Left ventricle myocardium inferior (tissue), 1 donor: ENCODE data around the gene ACBD3. TPM values are rescaled to one million over a fixed set of nuclear protein-coding genes. Genes with fewer than 3 reads are reported as not detected.

ENCODE experiments used
- DNase-seq: peaks from one replicate; pipeline ENCODE4 v3.0.0-alpha.2; 2020
- H3K27ac ChIP-seq: fragments of 200-600 bp; replicated peaks from 2 replicates; pipeline ENCODE4 v1.8.0; 2021
- H3K27me3 ChIP-seq: fragments of 200-600 bp; 2 replicates; pipeline ENCODE4 v1.8.0; 2021; ENCODE audit warnings: low read depth
- H3K36me3 ChIP-seq: fragments of 200-600 bp; 2 replicates; pipeline ENCODE4 v1.8.0; 2021
- H3K4me1 ChIP-seq: fragments of 200-600 bp; 2 replicates; pipeline ENCODE4 v1.8.0; 2021
- H3K4me3 ChIP-seq: fragments of 200-600 bp; 2 replicates; pipeline ENCODE4 v1.8.0; 2021; ENCODE audit warnings: mild to moderate bottlenecking, moderate library complexity
- H3K9me3 ChIP-seq: fragments of 200-600 bp; replicated peaks from 2 replicates; pipeline ENCODE4 v1.8.0; 2021
- CTCF ChIP-seq: fragments of 200-600 bp; IDR thresholded peaks from 2 replicates; pipeline ENCODE4 v1.8.0; 2021; ENCODE audit warnings: antibody characterized with exemption, mild to moderate bottlenecking, borderline replicate concordance
- intact Hi-C: fragments of 100-400 bp; cut with micrococcal nuclease; formaldehyde crosslinking; loops from one replicate; pipeline ENCODE4 v1.11.0; 2022
- total RNA-seq: library from RNA; stranded (reverse); fragmentation: NEBNext Ultra II Directional; extraction: Animal tissue kit (Norgen Biotek cat#: 25700); gene quantifications from one replicate; pipeline ENCODE4 v1.2.1, GENCODE V29; 2021
- donor health status: DM: no; HTN: yes; CAD: no; lungs with severe emphysema.

Gene ACBD3
- total RNA-seq, 1 donor from 2014 or later = 29.6 TPM

- no peak for TF ChIP-seq CTCF
- no peak for DNase-seq
- H3K4me3 ChIP-seq = no peak overlapping the region
- peaks cover 10% of the 10 kb centered on the region for H3K4me1 ChIP-seq
- no peaks in the 10 kb centered on the region for H3K27me3 ChIP-seq
- no peaks in the 10 kb centered on the region for H3K9me3 ChIP-seq
- intact Hi-C loops = no loop called here
- H3K27ac ChIP-seq = no peak overlapping the region
- peaks cover 66% of the 10 kb centered on the region for H3K36me3 ChIP-seq
Observed at GRCh38 chr1:226164154-226164553, 22.4 kb downstream of the ACBD3 start.

GRCh38 chr1:226162898-226163297, 23.6 kb downstream of the ACBD3 start:
- Histone ChIP-seq H3K4me1 (peaks cover under 1% of the 10 kb centered on the region), H3K9me3 (no peaks in the 10 kb centered on the region), H3K4me3 (no peak overlapping the region), H3K27me3 (no peaks in the 10 kb centered on the region), H3K27ac (no peak overlapping the region), H3K36me3 (peaks cover 78% of the 10 kb centered on the region)
- TF ChIP-seq CTCF = no peak
- DNase-seq = no peak
- intact Hi-C loops = no loop called here

- intact Hi-C loops = no loop called here
- peaks cover 3% of the 10 kb centered on the region for H3K4me1 ChIP-seq
- H3K4me3 ChIP-seq = no peak overlapping the region
- no peak overlapping the region for H3K27ac ChIP-seq
- no peak for DNase-seq
- no peaks in the 10 kb centered on the region for H3K27me3 ChIP-seq
- peaks cover 90% of the 10 kb centered on the region for H3K36me3 ChIP-seq
- TF ChIP-seq CTCF = no peak
- no peaks in the 10 kb centered on the region for H3K9me3 ChIP-seq
Observed at GRCh38 chr1:226158983-226159382, 27.6 kb downstream of the ACBD3 start.

GRCh38 chr1:226158457-226158856, 28.1 kb downstream of the ACBD3 start:
- Histone ChIP-seq H3K4me3 (no peak overlapping the region), H3K27me3 (no peaks in the 10 kb centered on the region), H3K27ac (no peak overlapping the region), H3K9me3 (no peaks in the 10 kb centered on the region), H3K36me3 (peaks cover 90% of the 10 kb centered on the region), H3K4me1 (peaks cover 3% of the 10 kb centered on the region)
- intact Hi-C loops = no loop called here
- DNase-seq = no peak
- TF ChIP-seq CTCF = no peak

DNA sequence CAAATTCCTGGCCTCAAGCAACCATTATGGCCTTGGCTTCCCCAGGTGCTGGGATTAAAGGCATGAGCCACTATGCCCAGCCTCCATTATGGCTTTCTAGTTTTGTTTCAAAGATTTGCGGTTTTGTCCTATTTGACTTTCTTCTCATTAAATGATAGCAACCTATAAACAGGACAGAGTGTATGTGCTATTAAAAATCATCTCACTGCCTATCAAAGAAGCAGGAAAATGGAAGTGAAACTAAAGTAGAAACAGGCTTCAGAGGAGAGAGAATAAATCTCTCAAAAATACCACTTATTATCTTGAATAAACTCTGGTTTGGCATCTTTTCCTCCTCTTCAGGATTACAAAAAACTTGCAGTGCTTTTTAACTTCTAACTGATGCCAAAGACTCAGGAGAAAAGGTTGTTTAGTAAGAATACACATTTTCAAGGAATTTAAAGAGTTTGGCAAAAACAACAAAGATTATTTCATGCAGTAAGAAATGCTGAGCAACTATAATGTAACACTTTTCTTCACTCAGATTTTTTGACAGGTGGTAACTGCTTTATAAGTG, 28.7 kb downstream of the ACBD3 start:
- Histone ChIP-seq H3K36me3 (peaks cover 89% of the 10 kb centered on the region), H3K4me1 (peaks cover 3% of the 10 kb centered on the region), H3K27ac (no peak overlapping the region), H3K27me3 (no peaks in the 10 kb centered on the region), H3K4me3 (no peak overlapping the region), H3K9me3 (no peaks in the 10 kb centered on the region)
- intact Hi-C loops = no loop called here
- TF ChIP-seq CTCF = no peak
- DNase-seq = no peak

GRCh38 chr1:226154593-226154992, 31.9 kb downstream of the ACBD3 start:
- no peak overlapping the region for H3K4me3 ChIP-seq
- no peak for DNase-seq
- no peaks in the 10 kb centered on the region for H3K27me3 ChIP-seq
- no peak for TF ChIP-seq CTCF
- peaks cover 82% of the 10 kb centered on the region for H3K36me3 ChIP-seq
- H3K4me1 ChIP-seq = peaks cover 3% of the 10 kb centered on the region
- no peak overlapping the region for H3K27ac ChIP-seq
- no peaks in the 10 kb centered on the region for H3K9me3 ChIP-seq
- intact Hi-C loops = no loop called here
